HEK293 (cell line): ENCODE data around the gene RHBDD1.

Source experiments
- CTCF ChIA-PET: fragments of 350-600 bp; formaldehyde crosslinking; extraction: SDS; loops from one replicate; lab custom pipeline; 2021; ENCODE audit warnings: antibody characterized with exemption; lab: Yijun Ruan, JAX
- POLR2A ChIA-PET: fragments of 300-600 bp; formaldehyde crosslinking; extraction: SDS; loops from one replicate; lab custom pipeline; 2020; ENCODE audit warnings: antibody characterized with exemption, inconsistent platforms; lab: Yijun Ruan, JAX
- H3K27ac ChIP-seq: fragments of 200-500 bp; sonication (Bioruptor generic); 2 replicates; pipeline ENCODE4 v1.5.1; 2014; ENCODE audit warnings: low read depth, low read length, control low read depth, inconsistent platforms; ENCODE audit errors: extremely low read depth
- H3K36me3 ChIP-seq, 2 experiments: fragments of 200-500 bp in 1 of 2; sonication (Bioruptor generic) in 1 of 2; 1 replicate in 1 of 2; 2 replicates in 1 of 2; pipeline ENCODE4 v1.5.1; 2014 to 2017; ENCODE audit warnings: inconsistent platforms in 2 of 2, low read length in 2 of 2; ENCODE audit not compliant: control insufficient read depth in 2 of 2, insufficient read depth in 1 of 2
- H3K4me1 ChIP-seq: fragments of 200-500 bp; sonication (Bioruptor generic); 2 replicates; pipeline ENCODE4 v1.5.1; 2014; ENCODE audit warnings: mild to moderate bottlenecking, low read length, inconsistent platforms; ENCODE audit not compliant: control insufficient read depth, insufficient read depth
- H3K4me3 ChIP-seq: 2 replicates; pipeline ENCODE4 v1.5.1; 2011; ENCODE audit warnings: low read depth, mild to moderate bottlenecking, control low read depth, low read length, moderate library complexity
- H3K9me3 ChIP-seq: fragments of 200-500 bp; sonication (Bioruptor generic); 2 replicates; pipeline ENCODE4 v1.5.1; 2014; ENCODE audit warnings: low read depth, low read length, inconsistent platforms; ENCODE audit not compliant: control insufficient read depth, insufficient read depth
- CTCF ChIP-seq: fragments of 450-650 bp; formaldehyde crosslinking; IDR thresholded peaks from 2 replicates; pipeline ENCODE4 v1.5.1; 2016; ENCODE audit warnings: missing biosample characterization, missing genetic modification characterization
- GLI4 ChIP-seq: fragments of 450-650 bp; formaldehyde crosslinking; IDR thresholded peaks from 2 replicates; pipeline ENCODE4 v1.5.1; 2016; ENCODE audit warnings: missing biosample characterization, missing genetic modification characterization
- KLF8 ChIP-seq: fragments of 450-650 bp; formaldehyde crosslinking; IDR thresholded peaks from 2 replicates; pipeline ENCODE4 v1.5.1; 2016; ENCODE audit warnings: missing biosample characterization, missing genetic modification characterization
- MYNN ChIP-seq: fragments of 450-650 bp; formaldehyde crosslinking; IDR thresholded peaks from 2 replicates; pipeline ENCODE4 v1.5.1; 2016; ENCODE audit warnings: missing biosample characterization, missing genetic modification characterization, borderline replicate concordance
- SALL2 ChIP-seq: fragments of 450-650 bp; formaldehyde crosslinking; IDR thresholded peaks from 2 replicates; pipeline ENCODE4 v1.5.0; 2017; ENCODE audit warnings: missing biosample characterization, mild to moderate bottlenecking, missing genetic modification characterization, borderline replicate concordance
- SCRT2 ChIP-seq: fragments of 450-650 bp; formaldehyde crosslinking; IDR thresholded peaks from 2 replicates; pipeline ENCODE4 v1.5.1; 2016; ENCODE audit warnings: missing biosample characterization, missing genetic modification characterization
- ZBTB17 ChIP-seq: fragments of 450-650 bp; formaldehyde crosslinking; IDR thresholded peaks from 2 replicates; pipeline ENCODE4 v1.5.1; 2016; ENCODE audit warnings: missing biosample characterization, missing genetic modification characterization
- ZBTB8A ChIP-seq: fragments of 450-650 bp; formaldehyde crosslinking; IDR thresholded peaks from 2 replicates; pipeline ENCODE4 v1.5.1; 2016; ENCODE audit warnings: missing biosample characterization, missing genetic modification characterization
- ZNF138 ChIP-seq: fragments of 450-650 bp; formaldehyde crosslinking; IDR thresholded peaks from 2 replicates; pipeline ENCODE4 v1.5.1; 2016; ENCODE audit warnings: missing biosample characterization, missing genetic modification characterization, borderline replicate concordance
- ZNF221 ChIP-seq: fragments of 450-650 bp; formaldehyde crosslinking; IDR thresholded peaks from 2 replicates; pipeline ENCODE4 v1.5.1; 2017; ENCODE audit warnings: missing biosample characterization, missing genetic modification characterization, borderline replicate concordance
- ZNF248 ChIP-seq: fragments of 450-650 bp; formaldehyde crosslinking; IDR thresholded peaks from 2 replicates; pipeline ENCODE4 v1.5.1; 2017; ENCODE audit warnings: missing biosample characterization, missing genetic modification characterization
- ZNF274 ChIP-seq, 2 experiments: fragments of 200-500 bp in 1 of 2; fragments of 450-650 bp in 1 of 2; sonication (Bioruptor generic) in 1 of 2; formaldehyde crosslinking in 1 of 2; IDR thresholded peaks; 2 replicates each; pipeline versions ENCODE4 v1.5.1 to v1.6.1; 2014 to 2016; ENCODE audit warnings: borderline replicate concordance in 1 of 2, inconsistent platforms in 1 of 2, low read length in 1 of 2, missing biosample characterization in 1 of 2, missing genetic modification characterization in 1 of 2
- ZNF335 ChIP-seq: fragments of 450-650 bp; formaldehyde crosslinking; conservative IDR thresholded peaks from 2 replicates; pipeline ENCODE4 v1.5.1; 2016; ENCODE audit warnings: missing biosample characterization, missing genetic modification characterization
- ZNF514 ChIP-seq: fragments of 450-650 bp; formaldehyde crosslinking; IDR thresholded peaks from 2 replicates; pipeline ENCODE4 v1.5.1; 2016; ENCODE audit warnings: missing biosample characterization, missing genetic modification characterization
- ZNF529 ChIP-seq: fragments of 450-650 bp; formaldehyde crosslinking; IDR thresholded peaks from 2 replicates; pipeline ENCODE4 v1.5.1; 2017; ENCODE audit warnings: missing genetic modification characterization, missing biosample characterization; ENCODE audit not compliant: insufficient replicate concordance
- ZNF549 ChIP-seq: fragments of 450-650 bp; IDR thresholded peaks from 2 replicates; pipeline ENCODE4 v1.5.1; 2018; ENCODE audit warnings: missing biosample characterization, missing genetic modification characterization, mild to moderate bottlenecking, inconsistent platforms, moderate library complexity
- ZNF585B ChIP-seq: fragments of 450-650 bp; formaldehyde crosslinking; IDR thresholded peaks from 2 replicates; pipeline ENCODE4 v1.5.1; 2016; ENCODE audit warnings: missing biosample characterization, missing genetic modification characterization
- ZNF596 ChIP-seq: fragments of 450-650 bp; IDR thresholded peaks from 2 replicates; pipeline ENCODE4 v1.5.0; 2018; ENCODE audit warnings: missing biosample characterization, mild to moderate bottlenecking, missing genetic modification characterization, moderate library complexity
- ZNF621 ChIP-seq: fragments of 450-650 bp; formaldehyde crosslinking; IDR thresholded peaks from 2 replicates; pipeline ENCODE4 v1.5.1; 2017; ENCODE audit warnings: missing biosample characterization, missing genetic modification characterization
- ZNF654 ChIP-seq: fragments of 450-650 bp; formaldehyde crosslinking; IDR thresholded peaks from 2 replicates; pipeline ENCODE4 v1.5.1; 2016; ENCODE audit warnings: low read depth, missing biosample characterization, missing genetic modification characterization
- ZNF843 ChIP-seq: fragments of 450-650 bp; formaldehyde crosslinking; IDR thresholded peaks from 2 replicates; pipeline ENCODE4 v1.5.1; 2016; ENCODE audit warnings: missing biosample characterization, missing genetic modification characterization
- ZSCAN16 ChIP-seq: fragments of 450-650 bp; formaldehyde crosslinking; IDR thresholded peaks from 2 replicates; pipeline ENCODE4 v1.5.1; 2016; ENCODE audit warnings: missing biosample characterization, missing genetic modification characterization
- ZXDB ChIP-seq: fragments of 450-650 bp; formaldehyde crosslinking; IDR thresholded peaks from 2 replicates; pipeline ENCODE4 v1.5.1; 2016; ENCODE audit warnings: missing biosample characterization, missing genetic modification characterization
- TF ChIP-seq, protein P1 (sequence below): fragments of 450-650 bp; formaldehyde crosslinking; IDR thresholded peaks from 2 replicates; pipeline ENCODE4 v1.5.1; 2016; ENCODE audit warnings: missing biosample characterization, missing genetic modification characterization
- TF ChIP-seq, protein P2 (sequence below): fragments of 450-650 bp; formaldehyde crosslinking; IDR thresholded peaks from 2 replicates; pipeline ENCODE4 v1.5.1; 2016; ENCODE audit warnings: missing biosample characterization, missing genetic modification characterization
- TF ChIP-seq, protein P3 (sequence below): fragments of 450-650 bp; formaldehyde crosslinking; IDR thresholded peaks from 2 replicates; pipeline ENCODE4 v1.5.1; 2016; ENCODE audit warnings: missing biosample characterization, missing genetic modification characterization

RHBDD1 gene

DNA sequence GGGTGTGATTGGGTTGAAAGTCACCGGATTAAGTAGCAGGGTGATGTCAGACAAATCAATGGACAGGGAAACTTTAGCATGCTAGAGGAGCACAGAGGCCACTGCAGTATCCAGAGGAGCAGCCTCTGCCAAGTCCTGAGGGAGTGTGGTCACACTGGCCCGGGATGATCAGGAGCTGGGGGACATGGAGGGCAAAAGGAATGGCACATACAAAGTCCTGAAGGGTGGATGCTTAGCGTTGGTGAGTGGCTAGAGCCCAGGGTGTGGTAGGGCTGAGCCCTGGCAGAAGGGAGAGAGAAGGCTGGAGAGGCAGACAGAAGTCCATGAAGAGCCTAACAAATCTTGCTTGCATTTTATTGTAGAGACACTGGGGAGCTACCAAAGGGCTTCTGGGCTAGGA, 58.9 kb downstream of the RHBDD1 start:
- POLR2A ChIA-PET: no interaction called here
- TF ChIP-seq SALL2 (tag by site-specific recombination) (no peak), ZBTB8A (no peak), ZNF335 (tag by site-specific recombination) (no peak), ZXDB (tag by site-specific recombination) (no peak), ZNF621 (tag by site-specific recombination) (no peak), ZNF843 (tag by site-specific recombination) (no peak), KLF8 (tag by site-specific recombination) (no peak), ZNF654 (tag by site-specific recombination) (no peak), ZNF549 (no peak), ZNF596 (no peak)
- TF ChIP-seq, protein P1, sequence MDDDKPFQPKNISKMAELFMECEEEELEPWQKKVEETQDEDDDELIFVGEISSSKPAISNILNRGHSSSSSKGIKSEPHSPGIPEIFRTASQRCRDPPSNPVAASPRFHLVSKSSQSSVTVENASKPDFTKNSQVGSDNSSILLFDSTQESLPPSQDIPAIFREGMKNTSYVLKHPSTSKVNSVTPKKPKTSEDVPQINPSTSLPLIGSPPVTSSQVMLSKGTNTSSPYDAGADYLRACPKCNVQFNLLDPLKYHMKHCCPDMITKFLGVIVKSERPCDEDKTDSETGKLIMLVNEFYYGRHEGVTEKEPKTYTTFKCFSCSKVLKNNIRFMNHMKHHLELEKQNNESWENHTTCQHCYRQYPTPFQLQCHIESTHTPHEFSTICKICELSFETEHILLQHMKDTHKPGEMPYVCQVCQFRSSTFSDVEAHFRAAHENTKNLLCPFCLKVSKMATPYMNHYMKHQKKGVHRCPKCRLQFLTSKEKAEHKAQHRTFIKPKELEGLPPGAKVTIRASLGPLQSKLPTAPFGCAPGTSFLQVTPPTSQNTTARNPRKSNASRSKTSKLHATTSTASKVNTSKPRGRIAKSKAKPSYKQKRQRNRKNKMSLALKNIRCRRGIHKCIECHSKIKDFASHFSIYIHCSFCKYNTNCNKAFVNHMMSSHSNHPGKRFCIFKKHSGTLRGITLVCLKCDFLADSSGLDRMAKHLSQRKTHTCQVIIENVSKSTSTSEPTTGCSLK (tag by site-specific recombination): no peak
- TF ChIP-seq, protein P2, sequence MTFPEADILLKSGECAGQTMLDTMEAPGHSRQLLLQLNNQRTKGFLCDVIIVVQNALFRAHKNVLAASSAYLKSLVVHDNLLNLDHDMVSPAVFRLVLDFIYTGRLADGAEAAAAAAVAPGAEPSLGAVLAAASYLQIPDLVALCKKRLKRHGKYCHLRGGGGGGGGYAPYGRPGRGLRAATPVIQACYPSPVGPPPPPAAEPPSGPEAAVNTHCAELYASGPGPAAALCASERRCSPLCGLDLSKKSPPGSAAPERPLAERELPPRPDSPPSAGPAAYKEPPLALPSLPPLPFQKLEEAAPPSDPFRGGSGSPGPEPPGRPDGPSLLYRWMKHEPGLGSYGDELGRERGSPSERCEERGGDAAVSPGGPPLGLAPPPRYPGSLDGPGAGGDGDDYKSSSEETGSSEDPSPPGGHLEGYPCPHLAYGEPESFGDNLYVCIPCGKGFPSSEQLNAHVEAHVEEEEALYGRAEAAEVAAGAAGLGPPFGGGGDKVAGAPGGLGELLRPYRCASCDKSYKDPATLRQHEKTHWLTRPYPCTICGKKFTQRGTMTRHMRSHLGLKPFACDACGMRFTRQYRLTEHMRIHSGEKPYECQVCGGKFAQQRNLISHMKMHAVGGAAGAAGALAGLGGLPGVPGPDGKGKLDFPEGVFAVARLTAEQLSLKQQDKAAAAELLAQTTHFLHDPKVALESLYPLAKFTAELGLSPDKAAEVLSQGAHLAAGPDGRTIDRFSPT (tag by site-specific recombination): no peak
- CTCF ChIA-PET: no interaction called here
- Histone ChIP-seq H3K4me3 (no peak overlapping the region), H3K36me3 (peaks cover 0 to 3% of the 10 kb centered on the region in 2 experiments; a peak in 1 of 3 replicates), H3K4me1 (no peaks in the 10 kb centered on the region), H3K9me3 (no peaks in the 10 kb centered on the region), H3K27ac (no peak overlapping the region)

DNA sequence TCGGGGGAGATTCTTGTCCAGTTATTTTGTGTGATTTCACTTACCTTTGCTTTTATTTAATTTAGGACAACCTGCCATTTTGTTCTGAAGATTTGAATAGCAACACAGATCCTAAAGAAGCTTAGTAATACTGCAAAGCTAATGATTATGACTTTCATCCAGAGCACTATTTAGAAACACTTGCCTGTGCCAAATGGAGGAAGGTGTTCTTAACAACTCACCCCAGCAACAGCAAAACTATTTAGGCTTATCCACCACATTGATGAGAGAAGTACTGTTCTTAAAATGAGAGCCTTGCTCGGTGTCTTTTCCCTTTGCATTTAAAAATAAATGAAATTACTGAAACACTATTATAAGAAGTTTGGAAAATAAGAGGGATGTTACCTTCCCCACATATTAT, 59.7 kb downstream of the RHBDD1 start:
- no peak for TF ChIP-seq MYNN (tag by site-specific recombination)
- TF ChIP-seq ZBTB17 (tag by site-specific recombination): no peak
- TF ChIP-seq ZNF248 (tag by site-specific recombination): no peak
- TF ChIP-seq ZNF585B: no peak
- TF ChIP-seq ZNF138 (tag by site-specific recombination): no peak
- TF ChIP-seq ZSCAN16 (tag by site-specific recombination): no peak
- TF ChIP-seq ZNF274 (IDR thresholded peaks at IDR 0.05; ENCODE audit: low read length): no peak
- no peak for TF ChIP-seq ZNF274 (tag by site-specific recombination; IDR thresholded peaks at IDR 0.05; ENCODE audit: borderline replicate concordance)
- TF ChIP-seq CTCF (tag by site-specific recombination): no peak
- TF ChIP-seq GLI4: no peak
- no peak for TF ChIP-seq ZNF514 (tag by site-specific recombination)
- TF ChIP-seq ZNF221 (tag by site-specific recombination): no peak
- no peak for TF ChIP-seq SCRT2 (tag by site-specific recombination)
- TF ChIP-seq, protein P3, sequence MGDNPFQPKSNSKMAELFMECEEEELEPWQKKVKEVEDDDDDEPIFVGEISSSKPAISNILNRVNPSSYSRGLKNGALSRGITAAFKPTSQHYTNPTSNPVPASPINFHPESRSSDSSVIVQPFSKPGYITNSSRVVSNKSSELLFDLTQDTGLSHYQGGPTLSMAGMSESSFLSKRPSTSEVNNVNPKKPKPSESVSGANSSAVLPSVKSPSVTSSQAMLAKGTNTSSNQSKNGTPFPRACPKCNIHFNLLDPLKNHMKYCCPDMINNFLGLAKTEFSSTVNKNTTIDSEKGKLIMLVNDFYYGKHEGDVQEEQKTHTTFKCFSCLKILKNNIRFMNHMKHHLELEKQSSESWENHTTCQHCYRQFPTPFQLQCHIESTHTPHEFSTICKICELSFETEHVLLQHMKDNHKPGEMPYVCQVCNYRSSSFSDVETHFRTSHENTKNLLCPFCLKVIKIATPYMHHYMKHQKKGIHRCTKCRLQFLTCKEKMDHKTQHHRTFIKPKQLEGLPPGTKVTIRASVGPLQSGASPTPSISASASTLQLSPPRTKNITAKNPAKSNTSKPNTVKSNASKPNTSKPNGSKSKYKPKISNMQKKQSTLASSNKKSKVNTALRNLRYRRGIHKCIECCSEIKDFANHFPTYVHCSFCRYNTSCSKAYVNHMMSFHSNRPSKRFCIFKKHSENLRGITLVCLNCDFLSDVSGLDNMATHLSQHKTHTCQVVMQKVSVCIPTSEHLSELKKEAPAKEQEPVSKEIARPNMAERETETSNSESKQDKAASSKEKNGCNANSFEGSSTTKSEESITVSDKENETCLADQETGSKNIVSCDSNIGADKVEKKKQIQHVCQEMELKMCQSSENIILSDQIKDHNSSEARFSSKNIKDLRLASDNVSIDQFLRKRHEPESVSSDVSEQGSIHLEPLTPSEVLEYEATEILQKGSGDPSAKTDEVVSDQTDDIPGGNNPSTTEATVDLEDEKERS (tag by site-specific recombination): no peak
- no peak for TF ChIP-seq ZNF529
- TF ChIP-seq, all 188 proteins: peak for 0
- CTCF ChIA-PET: no interaction called here

More for the DNA sequence above, 59.7 kb downstream of the RHBDD1 start:
- Histone ChIP-seq H3K9me3 (no peaks in the 10 kb centered on the region), H3K27ac (no peak overlapping the region), H3K4me1 (no peaks in the 10 kb centered on the region), H3K36me3 (peaks cover 0 to 3% of the 10 kb centered on the region in 2 experiments; a peak in 1 of 3 replicates), H3K4me3 (no peak overlapping the region)
- POLR2A ChIA-PET: no interaction called here
